Stomach smooth muscle (tissue), 2 donors: ENCODE results near the gene DPM3.

ENCODE experiments used
- H3K27ac ChIP-seq: one replicate; pipeline ENCODE4 v1.7.0; 2013; ENCODE audit warnings: mild to moderate bottlenecking, low read length, inconsistent platforms
- H3K27me3 ChIP-seq, 2 donors: one replicate each; pipeline ENCODE4 v1.7.0; 2013; ENCODE audit warnings: low read length in 2 of 2; ENCODE audit not compliant: insufficient read depth in 2 of 2, control insufficient read depth in 1 of 2
- H3K36me3 ChIP-seq, 2 donors: one replicate each; pipeline ENCODE4 v1.7.0; 2013; ENCODE audit warnings: low read length in 2 of 2; ENCODE audit not compliant: control insufficient read depth in 2 of 2, insufficient read depth in 2 of 2
- H3K4me1 ChIP-seq: one replicate; pipeline ENCODE4 v1.7.0; 2013; ENCODE audit warnings: low read length; ENCODE audit not compliant: control insufficient read depth, insufficient read depth
- H3K4me3 ChIP-seq, 2 donors: one replicate each; pipeline ENCODE4 v1.7.0; 2013; ENCODE audit warnings: low read length in 2 of 2
- H3K9ac ChIP-seq, 2 donors: one replicate each; pipeline ENCODE4 v1.7.0; 2013; ENCODE audit warnings: low read length in 2 of 2, mild to moderate bottlenecking in 1 of 2
- H3K9me3 ChIP-seq, 2 donors: one replicate each; pipeline ENCODE4 v1.7.0; 2013; ENCODE audit warnings: low read length in 2 of 2; ENCODE audit not compliant: control insufficient read depth in 2 of 2
- donor health status: healthy.
- donor health status: Pancreatic carcinoma.

The DPM3 gene

GRCh38 chr1:155145491-155145890 is 5.2 kb upstream of the DPM3 start:
- peaks cover 0 to 2% of the 10 kb centered on the region in 2 donors for H3K27me3 ChIP-seq
- H3K9ac ChIP-seq = no peak overlapping the region
- H3K4me1 ChIP-seq = no peaks in the 10 kb centered on the region
- H3K4me3 ChIP-seq = no peak overlapping the region
- H3K27ac ChIP-seq = no peak overlapping the region
- no peaks in the 10 kb centered on the region for H3K36me3 ChIP-seq
- no peaks in the 10 kb centered on the region for H3K9me3 ChIP-seq

DNA sequence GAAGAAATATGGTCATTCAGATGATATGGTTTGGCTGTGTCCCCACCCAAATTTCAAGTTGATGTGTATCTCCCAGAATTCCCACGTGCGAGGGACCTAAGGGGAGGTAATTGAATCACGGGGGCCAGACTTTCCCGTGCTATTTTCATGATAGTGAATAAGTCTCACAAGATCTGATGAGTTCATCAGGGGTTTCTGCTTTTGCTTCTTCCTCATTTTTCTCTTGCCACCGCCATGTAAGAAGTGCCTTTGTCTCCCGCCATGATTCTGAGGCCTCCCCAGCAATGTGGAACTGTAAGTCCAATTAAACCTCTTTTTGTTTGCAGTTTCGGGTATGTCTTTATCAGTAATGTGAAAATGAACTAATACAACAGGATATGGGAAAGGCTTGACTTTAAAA is 1.4 kb upstream of the DPM3 start:
- Histone ChIP-seq H3K9me3 (no peaks in the 10 kb centered on the region), H3K27ac (no peak overlapping the region), H3K36me3 (peaks cover 0 to 7% of the 10 kb centered on the region in 2 donors), H3K9ac (no peak overlapping the region), H3K4me1 (peaks cover 18% of the 10 kb centered on the region), H3K27me3 (peaks cover 0 to 2% of the 10 kb centered on the region in 2 donors), H3K4me3 (no peak overlapping the region)

GRCh38 chr1:155140630-155140953 is 261 bp upstream of the DPM3 start:
- Histone ChIP-seq H3K36me3 (peaks cover 0 to 7% of the 10 kb centered on the region in 2 donors), H3K27me3 (no peaks in the 10 kb centered on the region), H3K9me3 (no peaks in the 10 kb centered on the region), H3K4me1 (peaks cover 21% of the 10 kb centered on the region), H3K9ac (no peak overlapping the region), H3K4me3 (peak overlapping the region; percentile 85 to 96), H3K27ac (peak overlapping the region; percentile 82)

DNA sequence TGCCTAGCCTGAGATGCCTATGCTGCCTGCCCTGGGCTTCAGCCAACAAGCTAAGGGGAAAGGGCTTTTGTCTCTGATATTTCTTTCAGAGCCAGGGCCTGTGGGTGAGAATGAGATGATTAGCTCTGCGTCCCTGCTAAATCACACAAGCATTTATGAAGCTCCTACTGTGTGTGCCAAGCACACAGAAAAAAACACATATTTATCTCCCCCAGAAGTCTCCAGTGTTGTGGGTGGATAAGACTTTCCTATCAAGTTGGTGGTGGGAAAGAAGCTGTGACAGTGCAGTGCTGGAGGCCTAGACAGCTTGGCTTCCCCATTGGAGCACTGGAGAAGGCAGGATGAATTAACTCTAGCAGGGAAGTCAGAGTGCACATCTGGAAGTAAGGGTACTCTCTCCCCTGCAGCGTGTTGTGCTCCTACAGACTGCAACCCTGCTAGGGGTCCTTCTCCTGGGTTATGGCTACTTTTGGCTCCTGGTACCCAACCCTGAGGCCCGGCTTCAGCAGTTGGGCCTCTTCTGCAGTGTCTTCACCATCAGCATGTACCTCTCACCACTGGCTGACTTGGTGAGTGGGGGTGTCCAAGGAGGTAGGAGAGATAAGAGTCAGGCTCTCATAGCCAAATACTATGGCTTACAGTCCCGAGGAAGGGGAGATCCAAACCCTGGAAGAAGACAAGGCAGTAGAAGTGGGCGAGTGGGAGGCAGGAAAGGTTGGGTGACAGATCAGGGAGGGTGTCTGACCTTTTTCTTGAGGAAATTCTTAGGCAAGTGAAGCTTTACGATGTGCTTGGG is 3.0 kb downstream of the DPM3 start:
- peaks cover 19 to 23% of the 10 kb centered on the region in 2 donors for H3K36me3 ChIP-seq
- no peaks in the 10 kb centered on the region for H3K9me3 ChIP-seq
- peak overlapping the region in 1 of 2 donors; percentile 64 for H3K4me3 ChIP-seq
- H3K4me1 ChIP-seq = peaks cover 33% of the 10 kb centered on the region
- peak overlapping the region in 1 of 2 donors; percentile 55 for H3K9ac ChIP-seq
- no peaks in the 10 kb centered on the region for H3K27me3 ChIP-seq
- H3K27ac ChIP-seq = no peak overlapping the region

- Histone ChIP-seq H3K27me3 (no peaks in the 10 kb centered on the region), H3K4me1 (peaks cover 36% of the 10 kb centered on the region), H3K27ac (peak overlapping the region; percentile 98), H3K9me3 (no peaks in the 10 kb centered on the region), H3K36me3 (peaks cover 21 to 25% of the 10 kb centered on the region in 2 donors), H3K9ac (peak overlapping the region in 1 of 2 donors; percentile 55), H3K4me3 (peak overlapping the region in 1 of 2 donors; percentile 64)
These were observed 3.6 kb downstream of the DPM3 start for GRCh38 chr1:155136748-155137147.

DNA sequence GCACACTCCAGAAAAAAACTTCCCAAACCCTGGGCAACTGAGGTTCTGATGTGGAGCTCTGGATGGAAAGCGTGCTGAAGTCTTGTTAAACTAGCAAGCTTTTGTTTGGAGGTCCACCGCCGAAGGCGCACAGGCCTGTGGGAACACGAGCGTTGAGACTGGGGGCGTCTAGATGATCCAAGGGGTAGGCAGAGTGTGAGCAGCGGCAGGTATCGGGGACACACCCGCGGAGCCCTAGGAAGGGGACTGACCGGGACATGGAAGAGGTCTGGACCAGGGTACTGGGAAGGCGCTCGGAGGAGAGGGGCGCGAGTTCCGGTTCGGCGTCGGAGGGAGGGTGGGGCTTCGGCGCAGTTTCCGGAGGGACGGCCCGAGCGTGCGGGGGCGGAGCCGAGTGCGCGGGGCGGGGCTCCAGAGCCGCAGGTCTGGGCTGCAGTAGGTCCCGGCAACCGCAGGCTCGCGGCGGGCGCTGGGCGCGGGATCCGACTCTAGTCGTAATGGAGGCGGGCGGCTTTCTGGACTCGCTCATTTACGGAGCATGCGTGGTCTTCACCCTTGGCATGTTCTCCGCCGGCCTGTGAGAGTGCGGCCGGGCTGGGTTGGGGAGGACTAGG is 4.8 kb downstream of the DPM3 start, which contains the start of gene SLC50A1:
Gene SLC50A1 (plus strand): TSS at position 438 of the 614 bp plus-strand sequence. CDS start 60 bp downstream, at position 498.
- no peaks in the 10 kb centered on the region for H3K27me3 ChIP-seq
- H3K4me1 ChIP-seq = peaks cover 48% of the 10 kb centered on the region
- no peaks in the 10 kb centered on the region for H3K9me3 ChIP-seq
- peak within 1 kb of the TSS; percentile 89 to 95 for H3K4me3 ChIP-seq
- peaks cover 24 to 30% of the 10 kb centered on the region in 2 donors for H3K36me3 ChIP-seq
- H3K27ac ChIP-seq = peak within 1 kb of the TSS; percentile 98
- H3K9ac ChIP-seq = peak within 1 kb of the TSS; percentile 97 to 99

DNA sequence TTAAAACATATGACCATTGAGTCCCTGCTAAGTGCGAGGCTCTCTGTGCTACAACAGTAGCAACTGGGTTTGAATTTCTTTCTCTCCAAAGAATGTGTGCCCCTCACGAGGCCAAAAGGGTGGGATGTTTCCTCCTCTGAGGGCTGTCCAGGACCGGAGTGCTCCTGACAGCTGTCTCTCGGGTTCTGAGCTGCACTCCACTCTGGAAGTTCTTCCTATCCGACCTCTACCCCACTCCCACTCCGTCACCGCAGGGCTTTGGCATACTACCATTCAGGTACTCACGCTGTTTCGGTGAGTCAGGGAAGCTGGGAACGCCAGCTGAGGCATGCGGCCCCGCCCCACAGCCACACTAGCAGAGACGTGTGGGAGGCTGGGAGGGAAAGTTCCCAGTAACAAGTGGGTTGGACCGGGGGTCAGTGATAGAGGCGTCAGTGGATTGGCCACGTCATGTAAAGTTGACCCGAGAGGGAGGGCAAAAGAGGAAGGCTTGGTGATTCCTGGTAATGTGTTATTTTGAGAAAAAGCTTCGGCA is 5.4 kb downstream of the DPM3 start:
- peaks cover 24 to 30% of the 10 kb centered on the region in 2 donors for H3K36me3 ChIP-seq
- peak overlapping the region; percentile 75 to 95 for H3K4me3 ChIP-seq
- H3K9me3 ChIP-seq = no peaks in the 10 kb centered on the region
- peaks cover 53% of the 10 kb centered on the region for H3K4me1 ChIP-seq
- H3K9ac ChIP-seq = peak overlapping the region; percentile 97 to 99
- no peaks in the 10 kb centered on the region for H3K27me3 ChIP-seq
- H3K27ac ChIP-seq = peak overlapping the region; percentile 98

DNA sequence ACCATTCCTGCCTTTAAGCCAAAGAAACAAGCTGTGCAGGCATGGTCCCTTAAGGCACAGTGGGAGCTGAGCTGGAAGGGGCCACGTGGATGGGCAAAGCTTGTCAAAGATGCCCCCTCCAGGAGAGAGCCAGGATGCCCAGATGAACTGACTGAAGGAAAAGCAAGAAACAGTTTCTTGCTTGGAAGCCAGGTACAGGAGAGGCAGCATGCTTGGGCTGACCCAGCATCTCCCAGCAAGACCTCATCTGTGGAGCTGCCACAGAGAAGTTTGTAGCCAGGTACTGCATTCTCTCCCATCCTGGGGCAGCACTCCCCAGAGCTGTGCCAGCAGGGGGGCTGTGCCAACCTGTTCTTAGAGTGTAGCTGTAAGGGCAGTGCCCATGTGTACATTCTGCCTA is 6.0 kb downstream of the DPM3 start:
- H3K36me3 ChIP-seq = peaks cover 24 to 30% of the 10 kb centered on the region in 2 donors
- H3K9me3 ChIP-seq = no peaks in the 10 kb centered on the region
- H3K4me3 ChIP-seq = peak overlapping the region in 1 of 2 donors; percentile 75
- peaks cover 53% of the 10 kb centered on the region for H3K4me1 ChIP-seq
- H3K27me3 ChIP-seq = no peaks in the 10 kb centered on the region
- peak overlapping the region; percentile 97 to 99 for H3K9ac ChIP-seq
- H3K27ac ChIP-seq = peak overlapping the region; percentile 98

DNA sequence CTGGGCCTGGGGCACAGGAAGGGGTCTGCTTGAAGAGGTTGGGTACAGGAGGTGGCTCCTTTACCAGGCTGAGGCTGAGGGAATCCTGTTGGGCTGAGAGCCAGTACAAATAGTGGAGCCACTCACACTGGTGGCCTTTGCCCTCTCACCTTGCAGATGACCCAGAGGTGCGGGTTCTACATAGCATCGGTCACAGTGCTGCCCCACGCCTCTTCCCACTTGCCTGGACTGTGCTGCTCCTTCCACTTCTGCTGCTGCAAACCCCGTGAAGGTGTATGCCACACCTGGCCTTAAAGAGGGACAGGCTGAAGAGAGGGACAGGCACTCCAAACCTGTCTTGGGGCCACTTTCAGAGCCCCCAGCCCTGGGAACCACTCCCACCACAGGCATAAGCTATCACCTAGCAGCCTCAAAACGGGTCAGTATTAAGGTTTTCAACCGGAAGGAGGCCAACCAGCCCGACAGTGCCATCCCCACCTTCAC is 6.5 kb downstream of the DPM3 start:
- H3K9me3 ChIP-seq = no peaks in the 10 kb centered on the region
- H3K36me3 ChIP-seq = peaks cover 24 to 30% of the 10 kb centered on the region in 2 donors
- H3K4me3 ChIP-seq = no peak overlapping the region
- H3K4me1 ChIP-seq = peaks cover 53% of the 10 kb centered on the region
- H3K27me3 ChIP-seq = no peaks in the 10 kb centered on the region
- no peak overlapping the region for H3K9ac ChIP-seq
- peak overlapping the region; percentile 98 for H3K27ac ChIP-seq

GRCh38 chr1:155131856-155132255 is 8.5 kb downstream of the DPM3 start:
- Histone ChIP-seq H3K27ac (peak overlapping the region; percentile 90), H3K4me3 (no peak overlapping the region), H3K36me3 (peaks cover 23 to 24% of the 10 kb centered on the region in 2 donors), H3K9ac (peak overlapping the region in 1 of 2 donors; percentile 85), H3K9me3 (no peaks in the 10 kb centered on the region), H3K4me1 (peaks cover 62% of the 10 kb centered on the region), H3K27me3 (no peaks in the 10 kb centered on the region)
